Stimulated activated naive B cell treated with anti-CD40 and anti-IgM and Interleukin-4, amounts not matched to agents 10 μg/mL and 1 μg/mL and 100 μg/mL, for 72 hours (primary cell): ENCODE data around the gene CDPF1.
"Not testable (repeated sequence)": the region's sequence is repeated elsewhere in the genome, so short reads cannot be mapped to it uniquely, and the experiment has no call there.

Experiments
- ATAC-seq, 2 donors: fragments of 150-1000 bp; cut with Tn5 transposase; replicated peaks; 2 replicates each; pipeline ENCODE4 v1.10.0; 2021; ENCODE audit warnings: moderate library complexity in 1 of 2
- DNase-seq: peaks from one replicate; pipeline ENCODE4 v3.0.0; 2021
- H3K27ac Mint-ChIP-seq: one replicate; pipeline ENCODE4 v1.8.0; 2022; ENCODE audit warnings: mild to moderate bottlenecking, mixed read lengths
- H3K27me3 Mint-ChIP-seq, 2 donors: one replicate each; pipeline ENCODE4 v1.8.0; 2022; ENCODE audit warnings: mixed read lengths in 2 of 2
- H3K36me3 Mint-ChIP-seq, 2 donors: one replicate each; pipeline ENCODE4 v1.8.0; 2022; ENCODE audit warnings: mixed read lengths in 2 of 2, mild to moderate bottlenecking in 1 of 2
- H3K4me1 Mint-ChIP-seq, 2 donors: one replicate each; pipeline ENCODE4 v1.8.0; 2022; ENCODE audit warnings: mixed read lengths in 2 of 2, mild to moderate bottlenecking in 1 of 2
- H3K4me3 Mint-ChIP-seq, 2 donors: one replicate each; pipeline ENCODE4 v1.8.0; 2022; ENCODE audit warnings: mild to moderate bottlenecking in 2 of 2, mixed read lengths in 2 of 2, moderate library complexity in 1 of 2
- H3K9me3 Mint-ChIP-seq, 2 donors: one replicate each; pipeline ENCODE4 v1.8.0; 2022; ENCODE audit warnings: mixed read lengths in 2 of 2, mild to moderate bottlenecking in 1 of 2

CDPF1 gene

DNA sequence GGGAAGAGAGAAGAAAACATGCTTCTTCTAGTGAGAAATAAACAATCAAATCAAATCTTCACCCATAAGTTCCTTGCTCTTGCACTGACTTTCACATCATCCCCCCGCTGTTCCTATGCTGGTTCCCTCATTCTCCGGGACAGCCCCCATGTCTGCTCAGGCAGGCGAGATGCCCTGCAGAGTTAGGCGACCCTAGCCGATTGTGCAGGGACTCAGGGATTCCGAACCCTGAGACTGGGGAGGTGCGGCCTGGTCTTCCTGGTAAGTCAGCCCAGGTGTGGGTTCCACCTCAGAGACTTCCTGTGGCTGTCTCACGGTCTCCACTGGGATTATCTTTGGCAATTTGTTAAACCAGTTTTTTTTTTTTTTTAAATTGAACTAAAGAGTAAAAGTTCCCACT, 24.3 kb upstream of the CDPF1 start:
- no peaks in the 10 kb centered on the region for H3K9me3 Mint-ChIP-seq
- no peaks in the 10 kb centered on the region for H3K27me3 Mint-ChIP-seq
- H3K4me3 Mint-ChIP-seq, result no peak overlapping the region
- no peak for ATAC-seq
- peaks cover 0 to 7% of the 10 kb centered on the region in 2 donors for H3K4me1 Mint-ChIP-seq
- no peak overlapping the region for H3K27ac Mint-ChIP-seq
- DNase-seq, result no peak
- H3K36me3 Mint-ChIP-seq, result peaks cover 18 to 29% of the 10 kb centered on the region in 2 donors

DNA sequence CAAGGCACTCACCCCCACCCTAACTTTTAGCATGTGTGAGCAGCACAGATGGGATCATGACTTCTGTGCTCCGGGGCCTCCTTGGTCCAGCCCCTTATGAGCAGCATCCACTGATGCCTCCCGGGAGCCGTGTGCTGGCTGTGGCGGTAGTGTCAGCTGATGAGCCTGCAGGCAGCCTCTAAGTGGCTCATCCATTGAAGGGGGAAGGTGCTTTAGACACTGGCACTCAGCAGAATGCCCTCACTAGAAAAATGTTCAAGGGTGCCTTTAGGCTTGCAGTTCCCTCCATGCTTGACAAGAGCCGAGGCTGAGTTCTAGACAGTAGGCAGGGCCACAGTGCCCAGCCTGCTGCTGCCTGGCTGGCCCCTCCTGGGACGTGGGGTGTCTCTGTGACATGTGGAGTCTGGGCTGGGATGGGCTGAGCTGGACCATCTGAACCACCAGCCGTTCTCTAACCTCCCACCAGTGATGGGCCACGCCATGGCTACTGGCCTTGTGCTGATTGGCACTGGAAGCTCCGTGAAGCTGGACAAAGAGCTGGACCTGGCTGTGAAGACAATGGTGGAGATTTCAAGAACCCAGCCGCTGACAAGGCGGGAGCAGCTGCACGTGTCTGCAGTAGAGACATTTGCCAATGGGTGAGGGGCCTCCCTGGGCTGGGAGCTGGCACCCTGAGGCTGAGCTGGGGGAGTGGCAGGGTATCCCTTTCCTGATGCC, 23.5 kb upstream of the CDPF1 start:
- DNase-seq (no peak), ATAC-seq (no peak)
- Mint-ChIP-seq H3K4me1 (peaks cover 5 to 7% of the 10 kb centered on the region in 2 donors), H3K36me3 (peaks cover 14 to 29% of the 10 kb centered on the region in 2 donors), H3K27ac (no peak overlapping the region), H3K27me3 (no peaks in the 10 kb centered on the region), H3K9me3 (no peaks in the 10 kb centered on the region), H3K4me3 (no peak overlapping the region)

DNA sequence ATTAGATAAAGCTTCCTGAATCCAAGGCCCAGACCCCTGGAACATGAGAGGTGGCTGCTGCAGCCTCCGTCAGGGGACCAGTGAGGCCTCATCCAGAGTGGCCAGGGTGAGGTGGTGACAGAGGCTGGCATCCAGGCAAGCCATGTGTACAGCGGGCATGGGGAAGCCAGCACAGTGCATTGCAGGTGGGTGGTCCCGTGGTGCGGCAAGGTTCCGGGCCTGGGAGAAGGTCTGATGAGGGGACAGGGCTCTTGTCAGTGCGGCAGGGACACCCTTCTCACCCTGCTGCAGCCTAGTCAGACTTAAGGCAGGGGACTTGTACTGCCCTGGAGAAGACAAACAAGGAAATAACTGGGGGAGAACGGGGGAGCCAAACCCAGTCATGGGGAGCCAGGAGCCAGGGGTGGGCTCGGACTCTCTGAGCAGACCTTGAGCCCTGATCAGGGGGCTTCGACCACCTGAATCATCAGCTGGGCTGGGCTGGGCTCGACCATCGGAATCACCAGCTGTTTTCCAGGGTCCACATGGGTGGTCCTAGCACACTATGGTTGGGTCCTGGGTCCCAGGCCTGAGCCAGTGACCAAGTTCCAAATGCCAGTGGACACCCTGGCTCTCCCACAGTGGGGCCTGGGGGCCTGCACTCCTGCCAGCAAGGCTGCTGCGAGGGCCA, 22.8 kb upstream of the CDPF1 start:
- no peaks in the 10 kb centered on the region for H3K27me3 Mint-ChIP-seq
- H3K4me3 Mint-ChIP-seq, result no peak overlapping the region
- H3K27ac Mint-ChIP-seq, result no peak overlapping the region
- no peak for ATAC-seq
- H3K4me1 Mint-ChIP-seq, result peaks cover 10 to 11% of the 10 kb centered on the region in 2 donors
- no peaks in the 10 kb centered on the region for H3K9me3 Mint-ChIP-seq
- H3K36me3 Mint-ChIP-seq, result peaks cover 11 to 22% of the 10 kb centered on the region in 2 donors
- DNase-seq, result no peak

DNA sequence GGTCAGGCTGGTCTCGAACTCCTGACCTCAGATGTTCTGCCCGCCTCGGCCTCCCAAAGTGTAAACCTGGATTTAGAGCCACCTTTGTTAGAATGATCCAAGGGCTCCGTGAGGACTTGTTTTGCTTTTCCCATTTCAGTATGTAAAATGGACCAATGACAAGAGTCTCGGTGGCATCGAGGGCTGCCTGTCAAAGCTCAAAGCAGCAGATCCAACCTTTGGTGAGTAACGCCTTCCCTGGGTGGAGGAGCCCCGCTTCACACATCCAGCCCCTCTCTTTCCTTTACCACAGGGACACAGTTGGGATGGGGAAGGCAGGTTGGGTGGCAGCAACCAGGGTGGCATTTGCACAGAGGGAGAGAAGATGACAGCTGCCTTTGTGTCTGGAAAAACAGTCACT, 22.1 kb upstream of the CDPF1 start:
- DNase-seq, result no peak
- Mint-ChIP-seq H3K9me3 (no peaks in the 10 kb centered on the region), H3K4me1 (peaks cover 15 to 16% of the 10 kb centered on the region in 2 donors), H3K27ac (no peak overlapping the region), H3K36me3 (peaks cover 11 to 18% of the 10 kb centered on the region in 2 donors), H3K4me3 (no peak overlapping the region), H3K27me3 (no peaks in the 10 kb centered on the region)
- ATAC-seq, result no peak

DNA sequence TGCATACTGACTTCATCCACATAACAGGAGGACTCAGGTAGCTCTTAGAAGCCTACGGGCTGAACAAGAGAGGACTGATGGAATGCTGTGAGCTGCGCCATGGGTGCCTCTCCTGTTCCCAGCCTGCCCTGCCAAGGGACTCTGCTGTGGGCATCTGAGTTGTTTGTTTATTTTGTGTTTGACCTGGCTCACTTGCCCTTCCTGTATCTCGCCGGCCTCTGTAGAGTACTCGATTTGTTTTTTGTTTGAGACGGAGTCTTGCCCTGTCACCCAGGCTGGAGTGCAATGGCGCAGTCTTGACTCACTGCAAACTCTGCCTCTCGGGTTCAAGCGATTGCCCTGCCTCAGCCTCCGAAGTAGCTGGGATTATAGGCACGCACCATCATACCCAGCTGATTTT, 19.5 kb upstream of the CDPF1 start:
- no peak for ATAC-seq
- H3K4me1 Mint-ChIP-seq, result peaks cover 11 to 18% of the 10 kb centered on the region in 2 donors
- H3K36me3 Mint-ChIP-seq, result peaks cover 10 to 11% of the 10 kb centered on the region in 2 donors
- H3K4me3 Mint-ChIP-seq, result no peak overlapping the region
- H3K9me3 Mint-ChIP-seq, result peaks cover 0 to 8% of the 10 kb centered on the region in 2 donors
- H3K27me3 Mint-ChIP-seq, result peaks cover 17 to 22% of the 10 kb centered on the region in 2 donors
- DNase-seq, result no peak
- H3K27ac Mint-ChIP-seq, result peak overlapping the region; percentile 80

DNA sequence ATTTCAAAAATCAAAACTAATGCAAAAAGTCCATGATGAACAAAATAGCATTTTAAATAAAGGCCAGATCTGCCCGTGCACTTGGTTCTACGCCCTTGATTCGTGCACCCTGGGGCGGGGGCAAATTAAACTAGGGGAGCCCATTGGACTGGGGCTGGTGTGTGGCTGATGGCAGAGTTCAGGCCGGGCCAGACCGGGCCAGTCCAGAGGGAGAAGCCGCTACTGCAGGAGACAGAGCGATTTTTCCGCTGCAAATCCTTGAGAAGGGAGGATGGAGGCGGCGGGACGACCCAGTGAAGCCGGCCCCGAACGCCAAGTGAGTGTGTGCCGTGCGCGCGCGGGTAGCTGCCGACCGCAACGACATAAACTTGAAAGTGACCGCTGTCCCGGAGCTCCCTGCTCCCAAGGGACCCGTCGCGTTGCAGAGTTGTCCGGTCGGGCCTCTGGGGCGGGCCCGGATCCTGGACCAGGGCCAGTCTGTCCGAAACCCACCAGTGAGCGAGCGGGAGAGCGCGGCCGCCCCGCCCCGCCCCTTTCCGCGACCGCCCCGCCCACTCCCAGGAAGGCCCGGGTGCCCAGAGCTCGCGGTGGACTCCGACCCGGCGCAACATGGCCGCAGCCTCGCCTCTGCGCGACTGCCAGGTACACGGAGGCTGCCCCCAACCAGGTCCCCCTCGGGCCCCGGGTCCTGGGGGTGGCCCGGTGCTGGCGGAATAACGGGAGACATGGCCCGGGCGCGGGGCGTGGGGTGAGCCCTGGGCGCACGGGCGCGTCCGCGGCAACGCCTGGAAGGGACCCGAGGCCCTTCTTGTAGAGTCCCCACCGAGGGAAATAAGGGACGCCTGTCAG, 17.6 kb upstream of the CDPF1 start, which contains the start of gene TTC38:
TTC38 (plus strand) TSS at position 578 of the 849 bp plus-strand sequence; CDS start at position 610, 32 bp downstream.
- Mint-ChIP-seq H3K9me3 (peaks cover 0 to 8% of the 10 kb centered on the region in 2 donors), H3K4me1 (peaks cover 12 to 24% of the 10 kb centered on the region in 2 donors), H3K27ac (peak within 1 kb of the TSS; percentile 79), H3K4me3 (peak within 1 kb of the TSS; percentile 90 to 91), H3K36me3 (peaks cover 5 to 13% of the 10 kb centered on the region in 2 donors), H3K27me3 (peaks cover 31 to 36% of the 10 kb centered on the region in 2 donors)
- DNase-seq (peak; percentile 34), ATAC-seq (peak; percentile 90 to 92)

DNA sequence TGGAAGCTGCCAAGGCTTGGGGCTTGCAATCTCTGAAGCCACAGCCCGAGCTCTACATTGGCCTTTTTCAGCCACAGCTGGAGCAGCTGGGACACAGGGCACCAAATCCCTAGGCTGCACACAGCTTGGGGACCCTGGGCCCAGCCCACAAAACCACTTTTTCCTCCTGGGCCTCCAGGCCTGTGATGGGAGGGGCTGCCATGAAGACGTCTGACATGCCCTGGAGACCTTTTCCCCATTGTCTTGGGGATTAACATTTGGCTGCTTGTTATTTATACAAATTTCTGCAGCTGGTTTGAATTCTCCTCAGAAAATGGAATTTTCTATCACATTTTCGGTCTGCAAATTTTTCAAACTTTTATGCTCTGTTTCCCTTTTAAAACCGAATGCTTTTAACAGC, 15.5 kb upstream of the CDPF1 start:
- H3K27ac Mint-ChIP-seq, ATAC-seq, DNase-seq, H3K4me3 Mint-ChIP-seq, H3K9me3 Mint-ChIP-seq: not testable (repeated sequence)
- H3K4me1 Mint-ChIP-seq, result peaks cover 12 to 24% of the 10 kb centered on the region in 2 donors
- peaks cover 5 to 13% of the 10 kb centered on the region in 2 donors for H3K36me3 Mint-ChIP-seq
- H3K27me3 Mint-ChIP-seq, result peaks cover 46 to 56% of the 10 kb centered on the region in 2 donors

DNA sequence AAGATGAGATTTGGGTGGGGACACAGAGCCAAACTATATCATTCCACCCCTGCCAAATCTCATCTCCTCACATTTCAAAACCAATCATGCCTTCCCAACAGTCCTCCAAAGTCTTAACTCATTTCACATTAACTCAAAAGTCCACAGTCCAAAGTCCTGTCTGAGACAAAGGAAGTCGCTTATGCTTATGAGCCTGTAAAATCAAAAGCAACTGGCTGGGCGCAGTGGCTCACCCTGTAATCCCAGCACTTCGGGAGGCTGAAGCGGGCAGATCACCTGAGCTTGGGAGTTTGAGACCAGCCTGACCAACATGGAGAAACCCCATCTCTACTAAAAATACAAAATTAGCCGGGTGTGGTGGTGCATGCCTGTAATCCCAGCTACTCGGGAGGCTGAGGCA, 14.4 kb upstream of the CDPF1 start:
- not testable (repeated sequence) for ATAC-seq, H3K27ac Mint-ChIP-seq, DNase-seq, H3K4me3 Mint-ChIP-seq, H3K9me3 Mint-ChIP-seq
- Mint-ChIP-seq H3K27me3 (peaks cover 57 to 67% of the 10 kb centered on the region in 2 donors), H3K36me3 (peaks cover 5 to 13% of the 10 kb centered on the region in 2 donors), H3K4me1 (peaks cover 10 to 24% of the 10 kb centered on the region in 2 donors)

DNA sequence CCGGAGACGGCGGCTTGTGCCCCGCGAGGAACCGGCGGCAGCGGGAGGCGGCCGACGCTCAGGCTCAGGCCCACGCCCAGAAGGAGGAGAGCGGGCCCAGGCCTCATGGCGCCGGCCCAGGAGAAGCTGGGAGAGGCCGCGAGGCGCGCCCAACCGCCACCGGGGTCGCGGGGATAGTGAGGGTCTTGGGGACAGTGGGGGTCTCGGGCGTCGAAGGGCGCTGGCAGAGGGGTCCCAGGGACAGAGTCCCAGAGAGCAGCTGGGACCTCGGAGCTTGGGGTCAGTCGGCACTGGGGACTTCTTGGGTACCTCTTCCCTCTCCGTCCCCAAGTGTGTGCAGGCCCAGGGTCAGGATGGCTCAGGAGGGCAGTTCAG, 13.1 kb upstream of the CDPF1 start, which contains the start of gene PKDREJ:
PKDREJ (minus strand) TSS at position 128 of the 375 bp plus-strand sequence; CDS start at position 107, 21 bp downstream.
- Mint-ChIP-seq H3K36me3 (peaks cover 5 to 12% of the 10 kb centered on the region in 2 donors), H3K9me3 (peaks cover 0 to 8% of the 10 kb centered on the region in 2 donors), H3K4me1 (peaks cover 7 to 15% of the 10 kb centered on the region in 2 donors), H3K27ac (no peak within 1 kb of the TSS), H3K4me3 (peak within 1 kb of the TSS; percentile 47 to 63), H3K27me3 (peaks cover 61 to 80% of the 10 kb centered on the region in 2 donors)
- DNase-seq, result no peak
- no peak for ATAC-seq

DNA sequence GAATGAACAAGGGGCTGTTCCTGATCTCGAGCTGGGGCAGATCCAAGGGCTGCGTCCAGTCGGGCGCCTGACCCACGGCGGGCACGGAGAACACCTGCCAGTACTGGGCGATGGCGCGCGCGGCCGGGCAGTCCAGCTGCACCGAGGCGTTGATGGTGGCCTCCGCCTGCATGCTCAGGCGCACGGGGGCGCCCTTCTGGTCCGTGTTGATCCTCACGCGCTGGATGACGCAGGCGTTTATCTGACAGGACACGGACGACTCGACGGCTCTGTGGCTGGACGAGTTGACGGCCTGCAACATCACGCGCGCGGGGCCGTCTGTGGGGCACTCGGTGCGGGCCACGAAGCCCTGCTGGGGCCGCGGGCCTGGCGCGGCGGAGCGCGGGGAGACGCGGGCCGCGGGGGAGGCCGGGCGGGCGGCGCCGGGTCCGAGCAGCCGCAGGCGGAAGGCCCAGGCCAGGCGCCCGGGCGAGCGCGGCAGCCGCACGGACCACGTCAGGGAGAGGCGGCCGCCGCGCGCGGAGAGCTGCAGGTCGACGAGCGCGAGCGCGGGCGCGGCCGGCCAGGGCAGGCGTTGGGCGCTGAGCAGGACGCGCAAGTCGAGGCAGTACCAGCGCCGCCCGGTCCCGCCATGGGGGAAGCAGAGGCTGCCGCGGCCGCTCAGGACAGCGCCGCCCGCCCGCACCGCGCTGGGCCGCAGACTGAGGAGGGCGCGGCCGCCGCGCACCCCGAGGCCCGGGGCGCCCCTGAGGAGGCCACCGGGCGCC, 12.5 kb upstream of the CDPF1 start:
- Mint-ChIP-seq H3K36me3 (peaks cover 5 to 11% of the 10 kb centered on the region in 2 donors), H3K27me3 (peaks cover 61 to 85% of the 10 kb centered on the region in 2 donors), H3K4me1 (peaks cover 5 to 12% of the 10 kb centered on the region in 2 donors), H3K9me3 (peaks cover 0 to 8% of the 10 kb centered on the region in 2 donors), H3K4me3 (peak overlapping the region in 1 of 2 donors; percentile 59), H3K27ac (no peak overlapping the region)
- ATAC-seq (peak; percentile 47 to 51), DNase-seq (no peak)

DNA sequence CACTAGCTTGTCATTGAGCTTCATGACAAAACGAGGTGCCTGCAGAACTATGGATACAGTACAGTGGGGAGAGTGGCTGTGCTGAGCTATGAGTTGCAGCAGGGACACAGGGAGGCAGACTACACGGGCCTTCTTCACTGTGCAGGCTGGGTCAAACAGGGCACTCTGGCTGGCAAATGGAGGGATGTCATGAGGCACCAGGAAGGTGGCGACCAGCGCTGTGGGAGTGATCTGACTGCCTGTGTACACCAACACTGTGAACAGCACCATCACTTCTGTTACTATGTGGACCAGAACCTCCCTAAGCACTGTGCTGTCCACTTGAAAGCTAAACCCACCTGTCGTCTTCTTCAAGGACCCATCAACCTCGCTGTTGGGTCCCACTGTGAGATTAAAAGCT, 9.9 kb upstream of the CDPF1 start:
- ATAC-seq (no peak), DNase-seq (no peak)
- Mint-ChIP-seq H3K27me3 (peaks cover 46 to 69% of the 10 kb centered on the region in 2 donors), H3K9me3 (no peaks in the 10 kb centered on the region), H3K4me3 (no peak overlapping the region), H3K4me1 (peaks cover 1 to 6% of the 10 kb centered on the region in 2 donors), H3K36me3 (peaks cover 2 to 3% of the 10 kb centered on the region in 2 donors), H3K27ac (no peak overlapping the region)

DNA sequence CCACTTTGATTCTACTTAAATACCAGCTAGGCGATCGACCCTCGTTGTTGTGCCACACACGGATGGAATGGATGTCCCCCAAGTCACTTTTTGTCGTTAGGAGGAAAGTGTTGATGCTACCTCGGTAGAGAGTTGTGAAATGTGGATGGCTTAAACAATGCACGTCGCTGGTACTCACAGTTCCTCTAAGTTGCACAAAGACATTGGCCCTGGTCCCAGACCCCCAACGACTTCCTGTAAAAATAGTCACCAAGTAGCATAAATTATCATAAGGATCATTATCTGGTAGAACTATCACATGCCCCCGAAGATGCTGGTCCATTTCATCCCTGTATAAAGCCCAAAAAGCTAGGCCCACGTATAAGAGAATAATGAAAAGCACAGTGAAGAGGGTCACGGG, 9.3 kb upstream of the CDPF1 start:
- ATAC-seq (no peak), DNase-seq (no peak)
- H3K4me1 Mint-ChIP-seq, result peaks cover 3 to 11% of the 10 kb centered on the region in 2 donors
- no peaks in the 10 kb centered on the region for H3K9me3 Mint-ChIP-seq
- no peak overlapping the region for H3K4me3 Mint-ChIP-seq
- no peak overlapping the region for H3K27ac Mint-ChIP-seq
- peaks cover 5% of the 10 kb centered on the region in 2 donors for H3K36me3 Mint-ChIP-seq
- peaks cover 42 to 62% of the 10 kb centered on the region in 2 donors for H3K27me3 Mint-ChIP-seq

DNA sequence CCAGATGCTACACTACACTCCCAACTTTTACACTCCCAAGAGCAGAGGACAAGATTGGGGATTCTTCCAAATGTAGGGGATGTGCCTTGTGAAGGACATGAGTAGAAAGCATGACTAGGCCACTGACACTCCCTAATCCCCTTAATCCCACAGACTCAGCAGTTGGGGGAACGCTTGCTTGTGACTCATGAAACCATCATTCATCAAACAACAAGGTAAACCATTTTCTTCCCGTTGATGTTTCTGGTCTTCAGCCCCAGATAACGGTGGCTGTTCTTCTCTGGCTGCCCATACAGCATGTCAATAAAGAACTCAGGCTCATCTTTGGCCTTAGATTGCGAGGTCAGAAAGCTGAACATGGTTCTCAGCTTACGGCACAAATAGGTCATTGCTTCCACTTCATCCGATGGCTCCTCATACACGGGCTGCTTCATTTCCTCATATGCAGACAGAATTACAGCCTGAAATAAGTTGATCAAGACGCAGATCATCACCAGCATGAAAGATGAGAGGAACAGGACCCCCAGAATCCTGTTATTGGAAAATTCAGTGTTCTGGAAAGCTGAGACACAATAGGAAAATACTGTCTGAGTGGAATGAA, 6.4 kb upstream of the CDPF1 start:
- peaks cover 22 to 38% of the 10 kb centered on the region in 2 donors for H3K27me3 Mint-ChIP-seq
- ATAC-seq, result no peak

More for the DNA sequence above, 6.4 kb upstream of the CDPF1 start:
- H3K4me1 Mint-ChIP-seq, result peaks cover 6 to 14% of the 10 kb centered on the region in 2 donors
- no peak overlapping the region for H3K4me3 Mint-ChIP-seq
- H3K36me3 Mint-ChIP-seq, result peaks cover 3 to 9% of the 10 kb centered on the region in 2 donors
- no peak for DNase-seq
- no peaks in the 10 kb centered on the region for H3K9me3 Mint-ChIP-seq
- no peak overlapping the region for H3K27ac Mint-ChIP-seq
